M059J (cell line): ENCODE measurements around the gene KRT26. TPM values are rescaled to one million over a fixed set of nuclear protein-coding genes. Genes with fewer than 3 reads are reported as not detected.
"Not testable (repeated sequence)": the region's sequence is repeated elsewhere in the genome, so short reads cannot be mapped to it uniquely, and the experiment has no call there.

Experiments
- DNase-seq: peaks from one replicate; pipeline ENCODE4 v3.0.0-alpha.2; 2012; ENCODE audit warnings: low read depth
- total RNA-seq: library from RNA; depleted of rRNA; stranded (reverse); fragments of >200 nt; shearing (Covaris generic); gene quantifications from 2 replicates; pipeline ENCODE4 v1.2.3, GENCODE V29; 2014; rRNA removed

Gene KRT26
- total RNA-seq = not detected in 2 replicates

DNA sequence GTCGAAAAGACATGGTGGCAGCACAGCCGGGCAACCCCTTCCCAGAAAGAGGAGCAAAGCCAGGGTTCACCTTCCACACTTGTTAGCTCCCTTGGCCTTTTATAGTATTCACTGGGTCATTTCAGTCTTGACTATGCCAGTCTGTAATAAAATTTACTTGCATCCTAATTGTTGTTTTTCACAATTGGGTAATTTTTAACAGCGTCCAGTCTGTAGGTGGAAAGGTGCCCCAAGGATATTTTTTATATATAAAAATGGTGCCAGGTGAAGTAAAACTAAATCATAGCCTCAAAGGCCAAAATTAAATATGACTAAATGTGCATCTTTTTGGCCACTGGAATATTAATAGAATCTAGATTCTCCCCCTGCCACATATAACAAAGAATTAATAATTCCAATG is at the start of gene KRT26:
Gene KRT26 (minus strand): TSS at position 101 of the 400 bp plus-strand sequence. CDS start 88 bp downstream, at position 13.
- DNase-seq = no peak

DNA sequence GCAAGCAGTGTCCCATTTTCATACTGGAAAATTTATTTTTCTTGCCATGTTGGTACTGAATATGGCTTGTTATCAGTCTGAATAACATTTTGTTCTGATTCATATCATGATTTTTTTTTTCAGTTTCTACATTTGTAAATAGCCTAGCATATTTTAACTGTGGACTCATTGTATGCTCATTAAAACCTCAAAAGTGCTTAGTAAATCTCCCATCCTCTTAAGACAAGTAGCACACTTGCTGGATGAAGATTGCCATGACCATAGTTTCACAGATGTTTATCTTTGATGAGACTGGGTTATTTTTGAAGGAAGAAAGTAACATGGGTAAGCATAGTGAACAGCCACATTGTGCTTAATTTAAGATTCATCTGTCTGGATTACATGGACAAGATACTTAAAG is 49.5 kb upstream of the KRT26 start:
- DNase-seq = no peak

- no peak for DNase-seq
Observed at GRCh38 chr17:40820228-40820838, 48.3 kb upstream of the KRT26 start.

- peak; percentile 5 for DNase-seq
Observed at GRCh38 chr17:40819528-40820125, 47.6 kb upstream of the KRT26 start.

DNA sequence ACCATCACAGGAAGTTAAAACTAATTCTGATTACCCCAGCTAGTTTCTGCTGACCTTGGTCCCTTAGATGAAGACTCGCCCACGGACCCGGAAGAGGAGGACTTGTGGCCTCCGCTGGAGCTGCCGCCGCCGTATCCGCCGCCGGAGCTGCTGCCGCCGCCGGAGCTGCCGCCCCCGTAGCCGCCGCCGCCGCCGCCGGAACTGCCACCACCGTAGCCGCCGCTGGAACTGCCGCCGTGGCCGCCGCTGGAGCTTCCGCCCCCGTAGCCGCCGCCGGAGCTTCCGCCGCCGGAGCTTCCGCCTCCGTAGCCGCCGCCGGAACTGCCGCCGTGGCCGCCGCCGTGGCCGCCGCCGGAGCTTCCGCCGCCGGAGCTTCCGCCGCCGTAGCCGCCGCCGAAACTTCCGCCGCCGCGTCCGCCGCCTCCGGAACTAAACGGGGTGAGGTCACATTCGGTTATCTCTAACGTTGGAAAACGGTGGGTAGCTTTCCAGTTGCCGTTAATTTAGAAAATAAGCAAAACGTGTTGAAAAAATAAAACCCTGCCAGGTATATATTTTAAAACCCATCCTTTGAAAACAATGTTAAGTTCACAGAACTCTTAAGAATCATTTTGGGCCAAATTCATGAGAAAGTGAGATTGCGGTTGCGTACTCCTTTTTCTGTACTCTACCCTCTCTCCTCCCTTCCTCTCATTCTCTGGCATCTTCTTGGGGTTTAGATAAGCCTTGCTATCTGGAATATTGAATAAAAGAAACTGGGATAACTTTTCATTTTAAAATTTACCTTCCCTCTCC is 46.9 kb upstream of the KRT26 start:
- DNase-seq = peak; percentile 74

GRCh38 chr17:40818343-40818732 is 46.3 kb upstream of the KRT26 start:
- DNase-seq = peak; percentile 6

- DNase-seq = no peak
Observed at GRCh38 chr17:40817103-40817682, 45.2 kb upstream of the KRT26 start.

DNA sequence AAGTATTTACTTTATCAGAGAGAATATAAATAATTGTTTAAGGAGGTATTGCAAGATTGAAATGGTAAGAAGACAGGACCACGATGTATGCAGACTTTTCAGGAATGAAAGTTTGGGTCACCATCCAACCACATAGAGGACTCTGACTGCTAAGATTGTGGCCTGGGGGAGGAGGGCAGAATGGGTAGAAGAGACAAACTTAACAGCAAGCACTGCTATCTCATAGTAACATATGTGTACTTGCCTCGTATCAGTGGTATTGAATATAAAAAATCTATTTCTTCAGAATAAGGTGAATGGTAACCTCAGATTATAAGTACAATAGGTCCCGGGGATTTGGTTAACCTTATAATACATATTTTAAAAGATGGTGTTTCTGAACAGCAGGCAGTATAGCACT is 44.6 kb upstream of the KRT26 start:
- no peak for DNase-seq

DNA sequence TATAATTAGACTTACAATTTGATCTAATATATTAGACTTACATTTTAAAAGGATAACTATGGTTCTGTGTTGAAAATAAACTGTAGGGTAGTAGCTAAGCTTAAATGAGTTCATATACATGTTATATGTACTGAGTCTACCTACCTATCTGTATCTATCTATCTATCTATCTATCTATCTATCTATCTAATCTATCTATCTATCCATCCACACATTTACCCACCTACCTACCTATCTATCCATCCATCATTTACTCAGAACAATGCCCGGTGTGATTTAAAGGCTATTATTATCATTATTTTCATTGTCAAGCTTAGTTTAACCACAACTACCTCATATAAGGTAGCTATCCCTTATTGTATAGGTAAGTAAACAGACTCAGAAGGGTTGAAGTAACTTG is 43.4 kb upstream of the KRT26 start:
- DNase-seq = no peak

- not testable (repeated sequence) for DNase-seq
Observed at GRCh38 chr17:40814657-40815056, 42.7 kb upstream of the KRT26 start.

- peak; percentile 74 for DNase-seq
Observed at GRCh38 chr17:40813804-40814203, 41.8 kb upstream of the KRT26 start.

- no peak for DNase-seq
Observed at GRCh38 chr17:40812639-40813038, 40.6 kb upstream of the KRT26 start.

- DNase-seq = peak; percentile 57
Observed at GRCh38 chr17:40810494-40810893, 38.5 kb upstream of the KRT26 start.

- DNase-seq = no peak
Observed at GRCh38 chr17:40809721-40810421, 37.9 kb upstream of the KRT26 start.

DNA sequence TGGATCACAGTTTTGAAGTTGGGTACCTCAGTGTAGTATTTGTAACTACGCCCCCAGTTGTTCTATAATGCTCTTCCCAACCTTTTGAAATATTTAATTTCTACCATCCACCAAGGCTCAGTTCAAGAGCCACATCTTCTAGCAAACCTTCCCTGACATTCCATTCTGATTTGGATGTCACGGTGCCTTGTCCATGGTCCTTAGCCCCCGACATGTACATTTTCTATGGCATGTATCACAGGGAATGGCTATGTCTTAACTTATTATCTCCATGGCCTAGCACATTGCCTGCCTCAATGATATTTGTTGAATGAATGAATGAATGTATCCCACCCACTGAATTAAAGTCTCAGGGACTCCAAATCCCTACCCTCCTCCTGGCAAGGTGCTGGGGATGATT is 34.1 kb upstream of the KRT26 start:
- no peak for DNase-seq

DNA sequence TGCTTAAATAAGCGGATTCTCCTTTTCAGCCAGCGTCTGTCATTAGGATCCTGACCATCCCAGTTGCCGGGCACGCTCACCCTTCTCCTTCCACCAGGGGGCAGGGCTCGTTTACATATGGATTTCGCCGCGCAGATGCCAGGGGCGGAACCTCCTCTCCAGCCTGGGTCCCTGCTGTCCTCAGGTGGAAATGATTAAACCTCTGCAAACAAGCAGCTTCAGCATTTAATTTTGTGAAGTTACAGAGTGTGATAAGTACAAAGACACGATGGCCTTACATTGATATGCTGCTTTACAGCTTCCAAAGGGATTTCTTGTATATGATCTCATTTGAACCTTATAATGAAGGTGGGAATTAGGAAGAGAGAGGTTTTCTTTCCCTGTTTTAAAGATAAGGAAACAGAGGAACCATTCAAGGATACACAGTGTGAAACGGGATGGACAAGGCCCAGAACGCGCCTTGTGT is 31.6 kb upstream of the KRT26 start:
- DNase-seq = peak; percentile 70

- no peak for DNase-seq
Observed at GRCh38 chr17:40801157-40801556, 29.2 kb upstream of the KRT26 start.

- DNase-seq = no peak
Observed at GRCh38 chr17:40800381-40800780, 28.4 kb upstream of the KRT26 start.

- DNase-seq = no peak
Observed at GRCh38 chr17:40799859-40800258, 27.9 kb upstream of the KRT26 start, which contains the start of gene KRT28. KRT28 (minus strand) TSS chr17:40799959; CDS start chr17:40799893, 66 bp downstream.

- no peak for DNase-seq
Observed at GRCh38 chr17:40796846-40797245, 24.8 kb upstream of the KRT26 start.

DNA sequence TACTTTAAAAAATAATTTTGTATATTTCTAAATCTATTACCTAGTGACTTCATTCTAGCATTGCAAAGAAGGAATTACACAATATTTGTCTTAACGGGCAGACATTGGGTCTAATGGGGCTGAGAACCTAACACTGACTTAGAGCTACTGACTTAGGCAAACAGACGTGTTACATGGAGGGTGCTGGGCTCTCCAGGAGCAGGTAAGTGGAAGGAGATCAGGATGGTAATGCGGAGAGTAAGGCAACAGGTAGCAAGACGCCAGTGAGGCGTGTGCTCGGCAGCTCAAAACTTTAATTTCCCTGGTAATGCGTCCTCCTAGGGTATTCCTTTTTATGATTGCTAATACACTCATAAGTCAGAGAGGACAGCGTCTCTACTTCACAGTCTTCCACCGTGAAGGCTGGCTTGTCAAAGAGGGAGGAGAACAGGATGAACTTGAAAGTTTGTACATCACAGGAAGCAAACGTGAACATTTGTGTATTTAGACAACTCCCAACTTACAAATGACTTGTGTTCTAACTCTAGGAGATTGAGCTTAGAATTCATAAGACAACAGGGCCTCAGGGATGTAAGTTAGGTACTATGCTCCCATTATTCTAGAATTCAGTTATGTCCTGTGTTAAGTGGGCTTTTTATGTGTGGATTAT is 23.1 kb upstream of the KRT26 start:
- DNase-seq = no peak
